NCI-H2081 treated with DMSO at 0.1 percent for 48 hours (cell line): ENCODE data around the gene PLEKHA5.
"Not testable (repeated sequence)": the region's sequence is repeated elsewhere in the genome, so short reads cannot be mapped to it uniquely, and the experiment has no call there.

ENCODE experiments used
- DNase-seq: peaks from one replicate; lab custom pipeline; 2025; lab: John Stamatoyannopoulos, UW

PLEKHA5 gene

DNA sequence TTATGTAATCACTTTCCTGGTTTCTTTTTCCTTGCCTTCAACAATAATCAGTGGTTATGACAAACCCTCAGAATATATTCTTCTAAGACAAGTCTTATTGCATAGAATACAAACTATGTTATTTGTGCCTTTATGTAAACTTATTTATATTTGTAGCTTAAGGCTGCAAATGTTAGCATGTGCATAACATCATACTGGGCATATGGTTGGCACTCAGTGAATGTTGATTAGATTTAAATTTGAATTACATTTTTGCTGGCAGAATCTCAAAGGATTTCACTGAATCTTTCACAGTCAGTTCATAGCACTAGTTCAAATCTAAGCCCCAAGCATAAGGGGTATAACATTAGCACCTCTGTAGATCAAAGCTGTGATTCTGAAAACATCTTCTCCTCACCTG lies 196.6 kb downstream of the PLEKHA5 start:
- no peak for DNase-seq

DNA sequence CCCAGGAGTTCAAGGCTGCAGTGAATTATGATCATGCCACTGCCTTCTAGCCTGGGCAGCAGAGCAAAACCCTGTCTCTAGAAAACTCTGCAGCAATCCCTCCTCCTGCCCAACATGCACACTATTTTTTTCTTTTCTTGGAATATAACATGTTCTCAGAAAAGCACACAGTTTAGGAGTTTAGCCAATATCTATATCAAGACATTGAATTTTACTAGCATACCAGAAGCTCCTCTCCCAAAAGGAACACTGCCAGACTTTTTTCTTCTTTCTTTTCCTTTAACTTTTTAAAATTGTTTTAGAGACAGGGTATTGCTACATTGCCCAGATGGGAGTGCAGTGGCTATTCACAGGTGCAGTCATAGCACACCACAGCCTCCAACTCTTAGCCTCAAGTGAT lies 202.7 kb downstream of the PLEKHA5 start:
- no peak for DNase-seq

DNA sequence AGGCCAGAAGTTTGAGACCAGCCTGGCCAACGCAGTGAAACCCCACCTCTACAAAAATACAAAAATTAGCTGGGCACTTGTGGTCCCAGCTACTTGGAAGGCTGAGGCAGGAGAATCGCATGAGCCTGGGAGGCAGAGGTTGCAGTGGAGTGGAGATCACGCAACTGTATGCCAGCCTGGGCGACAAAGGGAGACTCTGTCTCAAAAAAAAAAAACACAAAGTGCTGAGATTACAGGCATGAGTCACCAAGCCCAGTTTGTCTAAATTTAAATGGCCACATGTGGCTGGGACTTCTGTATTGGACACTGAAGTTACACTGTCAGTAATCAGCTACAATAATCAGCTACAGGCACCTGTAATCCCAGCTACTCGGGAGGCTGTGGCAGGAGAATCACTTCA lies 208.9 kb downstream of the PLEKHA5 start:
- no peak for DNase-seq

DNA sequence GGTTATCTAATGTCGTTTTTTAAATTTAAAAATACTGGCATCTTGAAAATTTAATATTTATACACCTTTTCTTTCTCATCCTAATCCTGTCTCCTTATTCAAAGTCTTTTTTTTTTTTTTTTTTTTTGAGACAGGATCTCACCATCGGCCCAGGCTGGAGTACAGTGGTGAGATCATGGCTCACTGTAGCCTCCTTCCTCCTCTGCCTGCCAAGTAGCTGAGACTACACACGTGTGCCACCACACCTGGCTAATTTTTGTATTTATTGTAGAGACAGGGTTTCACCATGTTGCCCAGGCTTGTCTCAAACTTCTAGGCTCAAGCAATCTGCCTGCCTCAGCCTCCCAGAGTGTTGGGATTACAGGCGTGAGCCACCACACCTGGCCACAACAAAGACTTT lies 221.3 kb downstream of the PLEKHA5 start:
- not testable (repeated sequence) for DNase-seq

GRCh38 chr12:19351346-19351745 lies 221.8 kb downstream of the PLEKHA5 start:
- DNase-seq = no peak

- no peak for DNase-seq
These were observed 240.2 kb downstream of the PLEKHA5 start for GRCh38 chr12:19369691-19370148.

DNA sequence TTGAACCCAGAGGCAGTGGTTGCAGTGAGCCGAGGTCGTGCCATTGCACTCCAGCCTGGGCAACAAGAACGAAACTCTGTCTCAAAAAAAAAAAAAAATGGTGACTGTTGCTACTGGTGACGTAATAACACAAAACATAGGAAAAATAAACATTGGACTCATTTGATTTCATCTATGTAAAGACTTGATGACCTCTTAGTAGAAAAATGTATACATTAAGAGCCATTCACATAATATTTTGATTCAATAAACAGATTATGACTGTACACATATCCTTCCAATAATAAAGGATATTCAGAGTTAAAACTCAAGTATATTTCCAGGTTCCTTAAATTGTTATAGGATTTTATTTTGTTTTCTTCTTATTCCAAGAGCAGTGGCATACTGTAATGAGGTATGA lies 244.1 kb downstream of the PLEKHA5 start:
- no peak for DNase-seq

GRCh38 chr12:19375888-19376287 lies 246.4 kb downstream of the PLEKHA5 start:
- DNase-seq = no peak

GRCh38 chr12:19376691-19377090 lies 247.2 kb downstream of the PLEKHA5 start:
- DNase-seq = no peak

DNA sequence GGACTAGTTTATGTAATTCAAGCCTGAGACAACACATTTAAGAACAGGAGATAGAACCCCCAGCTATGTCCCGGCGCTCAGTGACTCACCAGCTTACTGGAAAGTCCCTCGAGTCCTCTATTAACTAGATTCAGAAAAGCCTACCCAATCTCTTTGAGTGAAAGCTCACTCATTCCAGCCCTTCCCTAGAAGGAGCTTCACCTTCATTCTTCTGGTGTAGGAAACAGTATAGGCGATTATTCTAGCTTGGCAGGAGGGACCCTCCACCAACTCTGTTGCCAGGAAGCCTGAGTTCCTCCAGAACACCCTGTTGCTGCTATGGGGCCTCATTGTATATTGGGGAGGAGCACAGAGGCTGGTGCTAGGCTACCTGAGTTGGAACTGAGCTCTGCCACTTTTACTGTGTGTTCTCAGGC lies 252.6 kb downstream of the PLEKHA5 start:
- no peak for DNase-seq

GRCh38 chr12:19382563-19382962 lies 253.0 kb downstream of the PLEKHA5 start:
- DNase-seq = no peak

GRCh38 chr12:19387161-19387560 lies 257.6 kb downstream of the PLEKHA5 start:
- no peak for DNase-seq

- DNase-seq = no peak
These were observed 258.6 kb downstream of the PLEKHA5 start for GRCh38 chr12:19388131-19388549.

DNA sequence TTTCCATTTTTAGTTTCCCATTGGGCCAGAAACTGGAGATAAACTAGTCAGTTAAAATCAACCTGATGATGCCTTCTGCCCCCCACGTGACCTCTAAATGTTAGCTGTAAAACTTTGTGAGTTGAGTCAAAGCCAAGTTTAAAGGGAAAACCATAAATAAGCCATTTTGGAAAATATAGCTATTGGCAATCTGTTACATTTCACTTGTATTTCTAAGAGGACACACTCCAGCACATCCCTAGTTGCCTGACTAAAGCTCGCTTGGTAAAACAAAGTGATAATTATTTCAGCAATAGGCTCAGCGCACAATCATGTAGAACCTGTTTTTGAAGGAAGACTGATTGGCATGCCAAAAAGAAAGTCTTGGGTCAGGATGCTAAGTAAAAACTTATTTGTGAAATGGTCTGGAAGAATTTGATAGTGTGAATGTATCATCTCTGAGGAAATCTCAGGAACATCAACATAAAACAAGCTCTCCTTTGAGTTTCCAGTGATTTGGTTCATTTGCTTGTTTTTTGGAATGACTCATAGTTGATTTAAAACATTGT lies 260.6 kb downstream of the PLEKHA5 start:
- no peak for DNase-seq

DNA sequence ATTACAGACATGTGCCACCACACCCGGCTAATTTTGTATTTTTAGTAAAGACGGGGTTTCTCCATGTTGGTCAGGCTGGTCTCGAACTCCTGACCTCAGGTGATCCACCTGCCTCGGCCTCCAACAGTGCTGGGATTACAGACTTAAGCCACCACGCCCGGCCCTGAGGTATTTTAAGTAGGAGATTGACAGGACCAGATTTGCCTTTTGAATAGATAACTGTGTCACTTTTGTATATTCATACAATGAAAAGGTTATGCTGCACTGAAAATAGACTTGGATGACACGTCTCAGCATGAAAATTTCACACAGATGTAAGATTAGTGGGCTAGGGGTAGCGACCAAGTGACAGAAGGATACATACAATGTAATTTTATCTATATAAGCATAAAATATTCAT lies 263.1 kb downstream of the PLEKHA5 start:
- not testable (repeated sequence) for DNase-seq

GRCh38 chr12:19394385-19394784 lies 264.9 kb downstream of the PLEKHA5 start:
- no peak for DNase-seq

DNA sequence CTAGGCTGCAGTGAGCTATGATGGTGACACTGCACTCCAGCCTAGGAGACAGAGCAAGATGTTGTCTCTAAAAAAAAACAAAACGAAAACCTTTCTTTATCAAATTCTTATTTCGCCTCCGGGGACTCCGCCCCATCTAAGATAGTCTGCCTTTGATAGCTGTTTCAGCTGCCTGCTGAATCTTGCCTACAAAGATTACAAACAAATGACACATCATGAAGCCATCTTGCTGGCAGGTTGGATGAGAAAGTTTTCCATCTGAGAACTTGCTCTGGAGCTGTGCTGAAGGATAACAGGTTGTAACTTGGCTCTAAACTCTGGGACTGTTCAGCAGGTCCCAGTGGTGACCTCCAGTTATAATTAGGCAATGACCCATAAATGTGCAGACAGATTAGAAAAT lies 268.0 kb downstream of the PLEKHA5 start:
- DNase-seq = no peak

DNA sequence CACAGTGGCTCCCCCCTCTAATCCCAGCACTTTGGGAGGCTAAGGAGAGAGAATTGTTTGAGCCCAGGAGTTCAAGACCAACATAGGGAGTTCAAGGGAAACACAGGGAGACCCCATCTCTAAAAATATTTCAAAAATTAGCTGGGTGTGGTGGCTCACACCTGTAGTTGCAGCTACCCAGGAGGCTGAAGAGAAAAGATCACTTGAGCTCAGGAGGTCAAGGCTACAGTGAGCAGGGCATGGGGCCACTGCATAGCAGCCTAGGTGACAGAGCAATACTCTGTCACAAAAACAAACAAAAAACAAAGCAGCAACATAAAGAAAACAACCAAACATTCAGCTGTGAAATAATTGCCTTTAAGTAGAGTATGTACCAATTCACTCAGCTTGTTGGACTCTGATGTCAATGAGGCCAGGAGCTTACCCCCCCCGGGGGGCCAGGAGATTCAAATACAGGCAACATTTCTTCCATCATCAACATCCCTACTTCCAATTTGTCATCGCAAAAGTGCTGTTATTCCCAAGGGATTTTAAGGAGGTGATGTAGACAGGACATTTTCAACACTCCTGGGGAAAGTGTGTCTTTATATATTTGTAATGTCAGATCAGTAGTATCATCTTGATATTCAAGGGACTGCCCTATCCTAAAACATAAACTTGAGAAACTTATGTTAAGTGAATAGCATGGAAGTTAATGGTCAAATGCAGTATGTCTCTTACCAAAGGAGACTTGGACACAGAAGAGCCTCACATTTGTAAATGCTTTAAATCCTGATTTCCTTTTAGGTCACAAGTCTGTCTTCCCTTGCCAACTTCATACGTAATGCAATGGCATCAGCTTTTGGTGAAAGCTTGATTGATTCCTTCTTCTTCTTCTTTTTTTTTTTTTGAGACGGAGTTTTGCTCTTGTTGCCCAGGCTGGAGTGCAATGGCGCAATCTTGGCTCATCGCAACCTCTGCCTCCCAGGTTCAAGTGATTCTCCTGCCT lies 269.1 kb downstream of the PLEKHA5 start:
- DNase-seq = no peak

DNA sequence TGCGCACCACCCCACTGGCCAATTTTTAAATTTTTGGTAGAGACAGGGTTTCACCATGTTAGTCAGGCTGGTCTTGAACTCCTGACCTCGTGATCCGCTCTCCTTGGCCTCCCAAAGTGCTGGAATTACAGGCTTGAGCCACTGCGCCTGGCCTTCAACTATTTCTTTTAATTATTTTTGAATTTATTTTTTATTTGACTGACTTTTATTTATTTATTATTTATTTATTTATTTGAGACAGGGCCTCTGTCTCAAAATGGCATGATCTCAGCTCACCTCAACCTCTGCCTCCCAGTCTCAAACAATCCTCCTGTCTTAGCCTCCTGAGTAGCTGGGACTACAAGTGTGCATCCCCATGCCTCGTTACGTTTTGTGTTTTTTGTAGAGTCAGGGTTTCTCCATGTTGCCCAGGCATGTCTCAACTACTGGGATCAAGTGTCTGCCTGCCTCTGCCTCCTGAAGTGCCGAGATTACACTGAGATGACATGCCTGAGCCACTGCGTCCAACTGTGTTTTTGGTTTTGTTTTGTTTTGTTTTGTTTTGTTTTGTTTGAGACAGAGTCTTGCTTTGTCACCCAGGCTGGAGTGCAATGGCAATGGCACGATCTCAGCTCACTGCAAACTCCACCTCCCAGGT lies 271.2 kb downstream of the PLEKHA5 start:
- DNase-seq = not testable (repeated sequence)

DNA sequence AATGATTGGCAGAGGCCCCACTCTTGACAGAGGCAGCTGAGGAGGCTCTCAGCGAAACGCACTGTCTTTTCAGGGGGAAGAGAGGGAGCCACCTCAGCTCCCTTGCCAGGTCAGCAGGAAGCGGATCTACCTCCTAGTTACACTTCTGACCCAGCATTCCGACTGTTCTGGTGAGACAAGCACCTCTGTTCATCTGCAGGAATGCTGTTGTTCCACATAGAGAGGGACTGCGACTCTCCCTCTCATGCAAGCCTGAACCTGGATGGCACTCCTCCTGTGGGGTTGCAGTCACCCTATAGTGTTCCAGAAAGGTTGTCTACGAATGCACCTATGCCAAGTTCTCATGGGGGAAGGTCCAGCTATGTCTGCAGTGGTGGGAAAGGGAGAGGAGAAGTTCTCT lies 272.7 kb downstream of the PLEKHA5 start:
- no peak for DNase-seq

DNA sequence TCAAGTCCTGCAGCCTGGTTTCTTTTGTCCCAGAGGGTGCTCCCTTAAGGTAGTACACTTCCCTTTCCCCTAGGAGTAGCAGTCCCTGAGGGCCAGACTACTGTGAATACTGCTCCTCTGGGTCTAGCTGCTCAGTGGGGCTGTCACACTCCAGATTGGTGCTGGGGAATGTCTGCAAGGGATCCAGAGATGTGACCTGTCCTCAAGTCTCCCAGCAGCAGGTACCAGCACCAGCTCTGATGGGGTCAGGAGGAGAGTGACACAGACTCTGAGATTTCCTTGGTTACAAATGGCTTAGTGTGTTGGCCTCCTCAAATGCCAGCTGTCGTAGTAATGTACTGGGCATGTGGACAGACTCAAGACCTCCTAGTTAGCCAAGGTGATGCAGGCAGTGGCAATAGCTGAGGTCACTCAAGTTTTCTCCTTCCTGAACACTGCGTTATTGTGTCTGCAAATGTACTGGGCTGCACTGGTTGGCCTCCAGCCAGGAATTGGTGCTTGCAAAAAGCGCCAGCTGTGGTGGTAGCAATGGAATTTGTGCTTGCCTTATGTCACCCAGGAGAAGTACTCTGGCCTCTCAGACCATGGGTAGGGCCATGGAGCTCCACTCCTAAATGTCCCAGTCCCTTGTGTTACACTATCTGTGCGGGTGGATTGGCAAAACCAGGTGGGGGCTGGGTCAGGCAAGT lies 273.4 kb downstream of the PLEKHA5 start:
- DNase-seq = no peak

DNA sequence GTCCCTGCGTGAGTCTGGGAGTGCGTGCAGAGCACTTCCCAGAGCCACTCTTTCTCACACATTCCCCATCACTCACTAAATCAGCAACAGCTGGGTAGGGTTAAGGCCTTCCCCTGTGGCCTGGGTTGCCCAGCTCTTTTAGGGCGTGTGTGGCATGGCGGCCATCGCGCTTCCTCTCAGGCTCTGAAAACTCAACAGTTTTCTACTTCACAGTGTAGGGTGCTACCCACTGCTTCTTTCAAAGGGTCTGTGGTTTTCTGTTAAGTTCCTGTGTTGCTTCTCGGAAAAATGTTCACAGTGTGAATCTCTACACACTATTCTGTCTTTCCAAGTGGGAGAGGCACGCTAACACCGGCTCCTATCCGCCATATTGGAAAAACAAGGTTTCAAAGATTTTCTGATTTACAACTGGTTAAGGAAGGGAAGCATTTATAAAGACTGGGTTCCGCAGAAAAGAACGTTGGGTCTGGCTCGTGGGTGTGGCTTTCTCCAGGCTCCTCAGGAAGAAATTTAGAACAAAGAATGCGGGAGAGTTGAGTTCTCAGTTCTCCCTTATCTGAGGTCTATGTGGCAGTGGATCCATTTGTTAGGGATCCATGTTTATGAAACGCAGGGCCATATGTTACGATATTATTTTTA lies 274.8 kb downstream of the PLEKHA5 start:
- DNase-seq = no peak
